Endothelial cell of umbilical vein (primary cell): ENCODE data around the gene CHRM2. TPM values are rescaled to one million over a fixed set of nuclear protein-coding genes. Genes with fewer than 3 reads are reported as not detected.
"Not testable (repeated sequence)": the region's sequence is repeated elsewhere in the genome, so short reads cannot be mapped to it uniquely, and the experiment has no call there.

Source experiments
- Bru-seq: library from RNA; stranded (reverse); fragments of 400-500 nt; gene quantifications from one replicate; lab custom pipeline; 2021; lab: Mats Ljungman, UMichigan
- BruChase-seq, 2 experiments: library from RNA; stranded (reverse); fragments of 400-500 nt; gene quantifications; one replicate each; lab custom pipeline; 2021; lab: Mats Ljungman, UMichigan
- BruUV-seq: library from RNA; stranded (reverse); fragments of 400-500 nt; replicated peaks from 2 replicates; lab custom pipeline; 2021; lab: Mats Ljungman, UMichigan
- CTCF ChIA-PET: fragments of 300-600, 350-600 bp; sonication (Branson Sonifier 250); formaldehyde crosslinking; loops from one replicate; lab custom pipeline; 2021; ENCODE audit warnings: antibody characterized with exemption, inconsistent platforms; lab: Charles Lee
- POLR2A ChIA-PET: fragments of 300-600, 350-600 bp; sonication (Branson Sonifier 250); formaldehyde crosslinking; loops from one replicate; lab custom pipeline; 2021; ENCODE audit warnings: antibody characterized with exemption, inconsistent platforms; lab: Charles Lee
- DNase-seq: peaks from one replicate; pipeline ENCODE4 v3.0.0-alpha.2; 2011; ENCODE audit warnings: low read depth, low spot score
- FAIRE-seq: peaks from 2 replicates; lab custom pipeline; 2011; peaks lifted over from hg19 to GRCh38; lab: Jason Lieb, UNC
- H2AFZ ChIP-seq: 2 replicates; pipeline ENCODE4 v1.6.0; 2012; ENCODE audit warnings: low read depth, low read length, control low read depth, inconsistent platforms
- H3K27ac ChIP-seq: 2 replicates; pipeline ENCODE4 v1.5.1; 2011; ENCODE audit warnings: low read depth, mild to moderate bottlenecking, control low read depth, low read length, moderate library complexity; ENCODE audit not compliant: insufficient read depth
- H3K27me3 ChIP-seq, 2 experiments: 2 replicates each; pipeline versions ENCODE4 v1.6.0 to v1.6.1; 2011; ENCODE audit warnings: low read length in 2 of 2, mixed read lengths in 1 of 2; ENCODE audit not compliant: control insufficient read depth in 2 of 2, insufficient read depth in 2 of 2
- H3K36me3 ChIP-seq, 2 experiments: 2 replicates in 1 of 2; 3 replicates in 1 of 2; pipeline ENCODE4 v1.5.1; 2011; ENCODE audit warnings: low read length in 2 of 2, mild to moderate bottlenecking in 1 of 2, moderate library complexity in 1 of 2; ENCODE audit not compliant: control insufficient read depth in 2 of 2, insufficient read depth in 2 of 2; ENCODE audit errors: extremely low read depth in 1 of 2
- H3K4me1 ChIP-seq: 3 replicates; pipeline ENCODE4 v1.5.1; 2011; ENCODE audit warnings: mild to moderate bottlenecking, low read length; ENCODE audit not compliant: control insufficient read depth, insufficient read depth; ENCODE audit errors: extremely low read depth
- H3K4me2 ChIP-seq: 2 replicates; pipeline ENCODE4 v1.6.1; 2011; ENCODE audit warnings: low read length, control low read depth, mixed read lengths; ENCODE audit not compliant: insufficient read depth
- H3K4me3 ChIP-seq, 3 experiments: fragments of 200-600 bp in 1 of 3; sonication (generic), shearing (Covaris generic) in 1 of 3; replicated peaks in 1 of 3; 2 replicates each; pipeline ENCODE4 v1.5.1; 2011 to 2016; ENCODE audit warnings: control low read depth in 3 of 3, low read length in 3 of 3, mild to moderate bottlenecking in 2 of 3, inconsistent platforms in 1 of 3, low read depth in 1 of 3, moderate library complexity in 1 of 3; ENCODE audit not compliant: insufficient read depth in 1 of 3
- H3K79me2 ChIP-seq: 2 replicates; pipeline ENCODE4 v1.6.0; 2012; ENCODE audit warnings: low read length, inconsistent platforms; ENCODE audit not compliant: control insufficient read depth, insufficient read depth
- H3K9ac ChIP-seq: replicated peaks from 2 replicates; pipeline ENCODE3; 2011; ENCODE audit warnings: low read length, control low read depth; ENCODE audit not compliant: insufficient read depth; ENCODE audit errors: extremely low read depth
- H3K9me1 ChIP-seq: replicated peaks from 3 replicates; pipeline ENCODE4 v1.6.0; 2011; ENCODE audit warnings: mild to moderate bottlenecking, low read length; ENCODE audit not compliant: control insufficient read depth, insufficient read depth; ENCODE audit errors: extremely low read depth
- H3K9me3 ChIP-seq: replicated peaks from 2 replicates; pipeline ENCODE4 v1.5.1; 2012; ENCODE audit warnings: low read length, inconsistent platforms; ENCODE audit not compliant: control insufficient read depth, insufficient read depth
- H4K20me1 ChIP-seq: replicated peaks from 2 replicates; pipeline ENCODE3; 2011; ENCODE audit warnings: mild to moderate bottlenecking, low read length; ENCODE audit not compliant: control insufficient read depth, insufficient read depth; ENCODE audit errors: extremely low read depth
- CTCF ChIP-seq, 2 donors: IDR thresholded peaks; 1 replicate in 1 of 2; 2 replicates in 1 of 2; pipeline ENCODE4 v1.5.1; 2011; ENCODE audit warnings: low read length in 2 of 2, mild to moderate bottlenecking in 2 of 2, moderate library complexity in 2 of 2, control low read depth in 1 of 2, inconsistent platforms in 1 of 2, low read depth in 1 of 2; ENCODE audit not compliant: insufficient read depth in 1 of 2; ENCODE audit errors: extremely low read depth in 1 of 2
- EZH2 ChIP-seq: IDR thresholded peaks from 2 replicates; pipeline ENCODE4 v1.6.1; 2012; ENCODE audit warnings: borderline replicate concordance, low read depth, mild to moderate bottlenecking, moderate library complexity, low read length, inconsistent platforms; ENCODE audit not compliant: severe bottlenecking
- FOS ChIP-seq: IDR thresholded peaks from 2 replicates; pipeline ENCODE4 v1.6.1; 2011; ENCODE audit warnings: mild to moderate bottlenecking, low read length, moderate library complexity, borderline replicate concordance; ENCODE audit not compliant: insufficient read depth
- GATA2 ChIP-seq: IDR thresholded peaks from 2 replicates; pipeline ENCODE4 v1.7.0; 2011; ENCODE audit warnings: low read depth, mild to moderate bottlenecking, moderate library complexity, mixed read lengths, low read length; ENCODE audit not compliant: insufficient read length, insufficient read depth
- JUN ChIP-seq: IDR thresholded peaks from 2 replicates; pipeline ENCODE4 v1.6.1; 2011; ENCODE audit warnings: borderline replicate concordance, low read depth; ENCODE audit not compliant: insufficient read length, insufficient read depth
- MAX ChIP-seq: IDR thresholded peaks from 2 replicates; pipeline ENCODE4 v1.6.1; 2011; ENCODE audit not compliant: insufficient read depth, insufficient read length
- MYC ChIP-seq: IDR thresholded peaks from one replicate; pipeline ENCODE4 v1.6.1; 2011; ENCODE audit warnings: mild to moderate bottlenecking, low read depth, low read length
- POLR2A ChIP-seq: IDR thresholded peaks from 2 replicates; pipeline ENCODE4 v1.6.1; 2012; ENCODE audit warnings: low read depth, mild to moderate bottlenecking, control low read depth, low read length
- POLR2AphosphoS5 ChIP-seq: IDR thresholded peaks from 2 replicates; pipeline ENCODE4 v1.6.1; 2012; ENCODE audit warnings: low read depth, mild to moderate bottlenecking, control low read depth, low read length, moderate library complexity; ENCODE audit not compliant: insufficient read depth
- dilution Hi-C: fragments of 300-500 bp; cut with MboI; formaldehyde crosslinking; loops from one replicate; pipeline ENCODE4 v1.15.0; 2019; ENCODE audit warnings: low sequenced_read_pairs; ENCODE audit not compliant: extremely low pct_ligation_motif_present
- intact Hi-C: fragments of 100-400 bp; cut with micrococcal nuclease; formaldehyde crosslinking; loops from one replicate; pipeline ENCODE4 v1.10.0; 2022
- long read RNA-seq: library from polyadenylated mRNA; stranded (forward); transcript quantifications from one replicate; pipeline ENCODE4 v2.0.0, GENCODE V29; 2021
- polyA minus RNA-seq, 3 experiments: library from RNA; depleted of rRNA, polyadenylated mRNA; stranded (reverse); fragments of >200 nt; gene quantifications; 1 replicate in 1 of 3; 2 replicates in 2 of 3; pipeline ENCODE4 v1.2.3, GENCODE V29; 2011
- polyA plus RNA-seq, 4 experiments: library from polyadenylated mRNA; depleted of rRNA in 3 of 4; stranded (reverse) in 3 of 4; unstranded in 1 of 4; fragments of >200 nt; gene quantifications; 2 replicates each; pipeline versions ENCODE4 v1.2.1 to v1.2.3, GENCODE V29; 2011 to 2012; ENCODE audit warnings: missing spikeins in 1 of 4
- total RNA-seq: library from RNA; stranded (reverse); gene quantifications from 2 replicates; pipeline ENCODE4 v1.2.3, GENCODE V29; 2021

The CHRM2 gene
- total RNA-seq (not detected in 2 replicates), polyA plus RNA-seq (not detected in 2 replicates), polyA minus RNA-seq (not detected in 2 replicates), Bru-seq, nascent RNA (percentile 6 among the genes with signal in this experiment), BruChase-seq, experiment 1, labeled RNA remaining after a 6-hour chase (percentile 1 among the genes with signal in this experiment), BruChase-seq, experiment 2, labeled RNA remaining after a 2-hour chase (percentile 2 among the genes with signal in this experiment)
- polyA plus RNA-seq (2011; cell fraction: cytosol; rRNA removed): 0.08 TPM in 1 of 2 replicates, not detected in the other
- not detected in 2 replicates for polyA plus RNA-seq (2011; cell fraction: nucleus; rRNA removed)
- not detected in 2 replicates for polyA plus RNA-seq (2012)
- not detected for polyA minus RNA-seq (2011; cell fraction: cytosol; rRNA and poly(A)+ RNA removed)
- not detected in 2 replicates for polyA minus RNA-seq (2011; cell fraction: nucleus; rRNA and poly(A)+ RNA removed)
- long read RNA-seq: 0 reads

GRCh38 chr7:136868496-136869000 is at the start of gene CHRM2:
Gene CHRM2, plus strand, starts transcription at chr7:136868652. Its CDS starts 146,214 bp downstream, at chr7:137014866.
- H3K9me1 ChIP-seq: no peaks in the 10 kb centered on the region
- peaks cover 8% of the 10 kb centered on the region for H3K4me1 ChIP-seq
- H2AFZ ChIP-seq: no peak within 1 kb of the TSS
- H3K4me2 ChIP-seq: peak within 1 kb of the TSS; percentile 37
- no peaks in the 10 kb centered on the region for H3K36me3 ChIP-seq
- FAIRE-seq (no peak), DNase-seq (no peak)
- no peaks in the 10 kb centered on the region for H3K79me2 ChIP-seq
- no peaks in the 10 kb centered on the region for H4K20me1 ChIP-seq
- peak within 1 kb of the TSS in 1 of 3 experiments; percentile 12 for H3K4me3 ChIP-seq
- no peak within 1 kb of the TSS for H3K9ac ChIP-seq
- H3K27ac ChIP-seq: no peak within 1 kb of the TSS
- intact Hi-C loops: no loop called here
- TF ChIP-seq MAX (no peak), MYC (no peak), FOS (no peak), GATA2 (no peak), EZH2 (no peak), POLR2AphosphoS5 (no peak), JUN (no peak), CTCF (IDR thresholded peaks at IDR 0.05; ENCODE audit: extremely low read depth in 1 of 2, insufficient read depth in 1 of 2, low read depth in 1 of 2, low read length in 2 of 2) (no peak), POLR2A (no peak)
- peaks cover 58 to 72% of the 10 kb centered on the region in 2 experiments for H3K27me3 ChIP-seq
- ChIA-PET POLR2A (no interaction called here), CTCF (interaction anchor here (1.2 to 1.3 kb wide), 2 partner anchors 9 to 56 kb away, joined by 3 read pairs; no protein-coding TSS in a partner anchor)
- BruUV-seq: no TSS peak
- H3K9me3 ChIP-seq: no peaks in the 10 kb centered on the region
- dilution Hi-C loops: no loop called here

- H3K79me2 ChIP-seq, CTCF ChIA-PET, H3K9me3 ChIP-seq, H3K9me1 ChIP-seq, H4K20me1 ChIP-seq, POLR2A ChIA-PET, FAIRE-seq, H3K4me3 ChIP-seq, intact Hi-C loops, H3K9ac ChIP-seq, BruUV-seq, H2AFZ ChIP-seq, H3K4me2 ChIP-seq, H3K27me3 ChIP-seq, dilution Hi-C loops, H3K4me1 ChIP-seq, H3K36me3 ChIP-seq, H3K27ac ChIP-seq, DNase-seq: not testable (repeated sequence)
These were observed 37.1 kb upstream of the CHRM2 start for GRCh38 chr7:136831398-136831797.
